Panc1 (cell line): Measurements from ENCODE around the gene STK16. TPM values are rescaled to one million over a fixed set of nuclear protein-coding genes. Genes with fewer than 3 reads are reported as not detected.

Source experiments
- ATAC-seq: fragments of 200-7000 bp; cut with Tn5 transposase; 2 replicates; pipeline ENCODE4 v1.9.1; 2020; ENCODE audit warnings: mild to moderate bottlenecking, moderate library complexity
- BruUV-seq: library from RNA; stranded (reverse); fragments of 400-500 nt; replicated peaks from 2 replicates; lab custom pipeline; 2021; lab: Mats Ljungman, UMichigan
- CTCF ChIA-PET: fragments of 300-600 bp; sonication (Branson Sonifier 250); formaldehyde crosslinking; loops from one replicate; lab custom pipeline; 2022; ENCODE audit warnings: antibody characterized with exemption; lab: Charles Lee
- POLR2A ChIA-PET: fragments of 300-600 bp; sonication (Branson Sonifier 250); formaldehyde crosslinking; loops from one replicate; lab custom pipeline; 2022; ENCODE audit warnings: antibody characterized with exemption; lab: Charles Lee
- DNase-seq: peaks from one replicate; pipeline ENCODE4 v3.0.0-alpha.2; 2010; ENCODE audit warnings: low read depth, low spot score
- H3K27ac ChIP-seq: 2 replicates; pipeline ENCODE4 v1.5.1; 2011; ENCODE audit warnings: mild to moderate bottlenecking, low read length, inconsistent platforms
- H3K27me3 ChIP-seq: fragments of 200-500 bp; sonication (Bioruptor generic); 2 replicates; pipeline ENCODE4 v1.6.0; 2014; ENCODE audit warnings: low read length, inconsistent platforms; ENCODE audit not compliant: control insufficient read depth, insufficient read depth
- H3K36me3 ChIP-seq: fragments of 200-500 bp; sonication (Bioruptor generic); 2 replicates; pipeline ENCODE4 v1.5.1; 2014; ENCODE audit warnings: inconsistent platforms, mild to moderate bottlenecking, low read length, moderate library complexity; ENCODE audit not compliant: control insufficient read depth, insufficient read depth
- H3K4me1 ChIP-seq: 2 replicates; pipeline ENCODE4 v1.5.1; 2011; ENCODE audit warnings: inconsistent platforms, mild to moderate bottlenecking, low read length, moderate library complexity; ENCODE audit not compliant: control insufficient read depth, insufficient read depth
- H3K4me3 ChIP-seq, 2 experiments: 2 replicates each; pipeline ENCODE4 v1.5.1; 2011 to 2012; ENCODE audit warnings: low read depth in 2 of 2, low read length in 2 of 2, mild to moderate bottlenecking in 2 of 2, inconsistent platforms in 1 of 2, moderate library complexity in 1 of 2
- H3K9me3 ChIP-seq: fragments of 200-500 bp; sonication (Bioruptor generic); 2 replicates; pipeline ENCODE4 v1.5.1; 2014; ENCODE audit warnings: low read depth, mild to moderate bottlenecking, inconsistent platforms, low read length, moderate library complexity; ENCODE audit not compliant: control insufficient read depth, insufficient read depth
- CTCF ChIP-seq: fragments of 450-650 bp; IDR thresholded peaks from 2 replicates; pipeline ENCODE4 v1.5.1; 2017; ENCODE audit warnings: mild to moderate bottlenecking
- POLR2AphosphoS5 ChIP-seq: IDR thresholded peaks from 2 replicates; pipeline ENCODE4 v1.6.1; 2012; ENCODE audit warnings: mild to moderate bottlenecking, low read depth, low read length, moderate library complexity
- REST ChIP-seq, 2 experiments: IDR thresholded peaks; 2 replicates each; pipeline ENCODE4 v1.6.1; 2011 to 2012; ENCODE audit warnings: low read depth in 2 of 2, control low read depth in 1 of 2, low read length in 1 of 2, mild to moderate bottlenecking in 1 of 2, moderate library complexity in 1 of 2; ENCODE audit not compliant: insufficient read depth in 1 of 2
- SIN3A ChIP-seq: IDR thresholded peaks from 2 replicates; pipeline ENCODE4 v1.6.1; 2012; ENCODE audit warnings: low read depth, mild to moderate bottlenecking, low read length, moderate library complexity, borderline replicate concordance; ENCODE audit not compliant: insufficient read depth
- TCF7L2 ChIP-seq: IDR thresholded peaks from 2 replicates; pipeline ENCODE4 v1.6.1; 2011; ENCODE audit warnings: mild to moderate bottlenecking, low read depth, low read length, inconsistent platforms
- in situ Hi-C: cut with HindIII; loops from 2 replicates; pipeline ENCODE4 v1.10.0; 2016; ENCODE audit warnings: low sequenced_read_pairs, low pct_unique_long_range_greater_than_20kb
- intact Hi-C: fragments of 100-400 bp; cut with micrococcal nuclease; formaldehyde crosslinking; loops from one replicate; pipeline ENCODE4 v1.10.0; 2022; ENCODE audit not compliant: unreplicated experiment
- total RNA-seq: library from RNA; stranded (reverse); gene quantifications from one replicate; pipeline ENCODE4 v1.2.1, GENCODE V29; 2021; ENCODE audit not compliant: unreplicated experiment

The STK16 gene
- total RNA-seq, 1 experiment from 2014 or later: 29.9 TPM

- no TSS peak for BruUV-seq
- no peaks in the 10 kb centered on the region for H3K27me3 ChIP-seq
- CTCF ChIA-PET: no interaction called here
- no peaks in the 10 kb centered on the region; the same call in 1 of the 2 replicates for H3K36me3 ChIP-seq
- peaks cover 18% of the 10 kb centered on the region for H3K4me1 ChIP-seq
- TF ChIP-seq REST (IDR thresholded peaks at IDR 0.05; ENCODE audit: insufficient read depth in 1 of 2, low read depth in 2 of 2, low read length in 1 of 2): no peak
- no peak for TF ChIP-seq POLR2AphosphoS5
- TF ChIP-seq TCF7L2: no peak
- TF ChIP-seq SIN3A: no peak
- no peak for TF ChIP-seq CTCF
- intact Hi-C loops: no loop called here
- no peak for DNase-seq
- no peak overlapping the region for H3K4me3 ChIP-seq
- ATAC-seq: no peak
- in situ Hi-C loops: no loop called here
- H3K27ac ChIP-seq: no peak overlapping the region
- POLR2A ChIA-PET: no interaction called here
- no peaks in the 10 kb centered on the region for H3K9me3 ChIP-seq
Observed at GRCh38 chr2:219282375-219282774, 37.1 kb downstream of the STK16 start.

- Histone ChIP-seq H3K9me3 (no peaks in the 10 kb centered on the region), H3K4me3 (no peak overlapping the region), H3K36me3 (no peaks in the 10 kb centered on the region; the same call in 1 of the 2 replicates), H3K27ac (no peak overlapping the region), H3K4me1 (peaks cover 14% of the 10 kb centered on the region), H3K27me3 (no peaks in the 10 kb centered on the region)
- ATAC-seq: no peak
- in situ Hi-C loops: no loop called here
- no peak for DNase-seq
- ChIA-PET CTCF (interaction anchor here (0.7 kb wide), 1 partner anchor 179 kb away, joined by 3 read pairs; no protein-coding TSS in a partner anchor), POLR2A (no interaction called here)
- intact Hi-C loops: no loop called here
- BruUV-seq: no TSS peak
- TF ChIP-seq SIN3A: no peak
Observed at GRCh38 chr2:219282943-219283581, 37.8 kb downstream of the STK16 start.
